GM15510 (cell line): Measurements from ENCODE around the gene RTEL1.

Experiments
- POLR2A ChIP-seq: IDR thresholded peaks from 3 replicates; pipeline ENCODE4 v1.6.1; 2011; ENCODE audit warnings: borderline replicate concordance; ENCODE audit not compliant: insufficient read length; ENCODE audit errors: extremely low read depth

RTEL1 gene

DNA sequence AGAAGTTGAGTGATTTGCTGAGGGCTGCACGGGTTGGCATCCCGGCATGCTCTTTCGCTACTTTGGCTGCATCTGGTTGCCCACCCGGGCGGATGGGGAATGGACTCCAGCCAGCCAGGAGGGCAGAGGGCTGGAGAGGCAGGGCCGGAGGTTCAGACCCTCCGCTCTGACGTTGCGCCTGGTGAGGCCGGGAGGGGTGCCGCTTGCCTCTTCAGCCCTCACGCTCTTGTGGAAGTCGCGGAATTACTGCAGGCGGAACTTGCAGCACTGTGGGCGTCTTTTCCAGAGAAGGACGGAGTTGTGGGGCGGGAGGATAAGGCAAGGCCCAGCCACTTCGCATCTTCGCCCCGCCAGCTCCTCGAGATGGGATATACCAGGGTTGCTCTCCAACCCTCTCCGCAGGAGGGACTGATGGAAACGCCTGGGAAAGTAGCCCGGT is 656 bp downstream of the RTEL1 start:
- no peak for TF ChIP-seq POLR2A

DNA sequence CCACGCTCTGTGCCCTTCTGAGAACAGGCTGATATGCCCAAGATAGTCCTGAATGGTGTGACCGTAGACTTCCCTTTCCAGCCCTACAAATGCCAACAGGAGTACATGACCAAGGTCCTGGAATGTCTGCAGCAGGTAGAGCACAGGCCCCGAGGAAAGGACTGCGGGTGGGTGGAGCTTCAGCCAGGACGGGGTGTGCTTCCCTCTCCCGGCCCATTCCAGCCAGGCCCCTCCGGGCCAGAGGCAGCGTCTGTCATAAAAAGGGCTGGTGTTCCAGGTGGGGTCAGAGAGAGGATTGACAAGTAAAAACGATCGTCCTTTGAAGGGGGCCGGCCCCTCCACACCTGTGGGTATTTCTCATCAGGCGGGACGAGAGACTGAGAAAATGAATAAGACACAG is 1.3 kb downstream of the RTEL1 start:
- no peak for TF ChIP-seq POLR2A

DNA sequence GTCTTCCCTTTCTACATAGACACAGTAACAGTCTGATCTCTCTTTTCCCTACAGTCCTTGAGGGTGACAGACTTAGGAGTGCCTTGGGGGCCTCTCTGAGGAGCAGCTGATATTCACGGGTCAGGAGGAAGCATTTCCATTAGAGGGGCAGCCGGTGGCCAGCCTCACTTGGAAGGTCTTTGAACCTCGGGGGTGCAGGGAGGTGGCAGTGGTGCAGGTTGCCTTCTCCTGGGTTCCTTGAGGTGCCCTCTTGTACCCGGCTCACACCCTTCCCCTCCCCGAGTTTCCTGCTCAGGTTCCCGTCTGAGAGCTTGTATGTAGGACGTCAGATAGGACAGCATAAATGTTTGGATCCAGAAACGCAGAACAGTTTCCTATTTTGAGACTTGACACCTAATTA is 2.5 kb downstream of the RTEL1 start:
- TF ChIP-seq POLR2A = no peak

- TF ChIP-seq POLR2A = no peak
Measured at GRCh38 chr20:63661108-63661507, 3.0 kb downstream of the RTEL1 start.

GRCh38 chr20:63661959-63662812 is 4.1 kb downstream of the RTEL1 start:
- no peak for TF ChIP-seq POLR2A

DNA sequence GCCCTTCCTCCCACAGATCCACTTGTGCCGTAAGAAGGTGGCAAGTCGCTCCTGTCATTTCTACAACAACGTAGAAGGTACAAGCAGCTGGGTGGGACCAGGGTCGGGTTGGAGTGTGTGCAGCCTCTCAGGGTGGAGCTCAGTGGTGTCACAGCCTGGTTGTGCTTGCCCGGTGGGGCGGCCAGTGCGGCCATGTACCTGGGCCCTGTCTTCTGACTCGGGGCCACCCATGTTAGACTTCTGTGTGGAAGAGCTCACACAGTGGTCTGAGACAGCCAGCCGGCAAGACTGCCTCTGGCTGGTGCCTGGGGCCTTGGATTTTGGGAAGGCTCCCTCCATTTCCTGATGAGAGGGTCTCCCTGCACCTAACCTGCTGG is 4.7 kb downstream of the RTEL1 start:
- no peak for TF ChIP-seq POLR2A

DNA sequence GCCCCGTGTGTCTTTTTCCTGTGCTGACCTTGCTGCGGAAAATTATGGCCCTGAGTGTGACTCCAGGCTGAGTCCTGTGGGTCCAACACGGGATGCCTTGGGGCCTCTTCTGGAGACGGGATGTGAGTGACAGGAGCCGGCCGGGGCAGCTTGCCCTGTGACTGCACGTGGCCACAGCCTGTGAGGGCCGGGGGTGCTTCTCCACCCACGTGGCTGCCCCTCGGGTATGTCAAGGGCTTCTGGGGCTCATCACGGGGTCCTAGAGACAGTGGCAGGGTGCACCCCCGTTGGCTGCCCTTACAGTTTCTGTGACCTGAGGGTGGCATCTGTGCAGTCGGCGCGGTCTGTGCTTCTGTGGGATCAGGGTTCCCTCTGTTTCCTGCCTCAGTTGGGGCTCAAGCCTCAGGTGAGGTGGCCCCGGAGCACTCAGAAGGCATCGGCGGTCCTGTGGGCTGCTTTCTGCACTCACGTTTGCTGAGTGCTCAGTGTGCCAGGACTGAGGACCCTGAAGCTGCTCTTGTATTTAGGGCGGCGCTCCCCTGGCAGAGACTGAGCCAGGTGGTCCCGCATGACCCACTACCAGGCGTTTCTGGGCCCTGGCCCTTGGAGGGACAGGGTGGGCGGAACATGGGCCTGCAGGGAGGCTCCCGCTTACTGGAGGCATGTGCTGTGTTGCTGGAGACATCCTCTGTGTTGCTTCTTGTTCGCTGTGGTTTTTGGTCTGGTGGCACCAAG is 5.4 kb downstream of the RTEL1 start:
- TF ChIP-seq POLR2A = no peak

DNA sequence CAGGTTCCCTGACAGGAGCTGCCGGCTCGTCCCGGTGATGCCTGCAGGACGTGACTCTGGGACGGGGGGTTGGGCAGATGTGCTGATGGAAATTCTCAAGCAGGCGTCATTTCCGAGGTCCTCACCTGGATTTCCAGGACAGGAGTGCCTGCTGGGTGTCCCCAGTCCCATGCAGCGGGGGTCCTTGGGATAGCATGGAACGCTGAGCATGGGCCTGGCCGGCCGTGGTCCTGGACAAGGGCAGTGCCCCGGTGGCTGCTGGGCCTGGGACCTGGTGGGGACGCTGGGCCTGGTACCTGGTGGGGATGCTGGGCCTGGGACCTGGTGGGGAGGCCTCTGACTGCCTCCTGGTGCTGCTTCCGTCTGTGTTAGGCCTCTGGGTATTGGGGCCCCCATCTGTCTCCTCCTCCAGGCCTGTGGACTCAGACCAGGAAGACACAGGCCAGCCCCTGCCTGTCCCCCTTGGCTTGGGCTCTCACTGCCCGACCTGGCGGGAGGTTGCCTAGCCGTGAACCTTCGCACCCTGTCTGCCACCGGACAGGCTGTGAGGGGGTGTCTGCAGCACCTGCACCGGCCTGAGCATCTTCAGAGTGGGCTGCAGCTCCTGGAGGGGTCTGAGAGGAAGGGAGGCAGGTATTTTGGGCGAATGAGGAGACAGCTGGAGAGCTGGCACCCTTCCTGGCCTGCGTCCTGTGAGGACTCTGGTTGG is 6.2 kb downstream of the RTEL1 start:
- TF ChIP-seq POLR2A = no peak

GRCh38 chr20:63664861-63665594 is 6.9 kb downstream of the RTEL1 start:
- no peak for TF ChIP-seq POLR2A

DNA sequence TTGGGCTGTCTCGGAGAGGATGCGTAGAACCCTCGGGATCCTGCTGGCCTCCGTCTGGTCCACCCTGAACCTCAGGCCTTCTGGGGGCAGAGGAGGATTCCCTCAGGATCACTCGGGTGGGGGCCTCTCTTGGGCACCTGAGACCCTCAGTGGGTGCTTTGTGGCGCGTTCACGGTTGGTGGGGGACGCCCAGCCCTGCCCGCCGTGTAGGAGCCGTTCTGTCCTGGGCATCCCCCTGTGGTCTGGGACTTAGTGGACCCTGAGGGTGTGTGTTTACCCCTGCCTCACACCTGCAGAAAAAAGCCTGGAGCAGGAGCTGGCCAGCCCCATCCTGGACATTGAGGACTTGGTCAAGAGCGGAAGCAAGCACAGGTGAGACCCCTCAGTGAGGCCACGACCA is 7.6 kb downstream of the RTEL1 start:
- no peak for TF ChIP-seq POLR2A

- no peak for TF ChIP-seq POLR2A
Measured at GRCh38 chr20:63667858-63668257, 9.7 kb downstream of the RTEL1 start.

- TF ChIP-seq POLR2A = no peak
Measured at GRCh38 chr20:63668351-63668750, 10.2 kb downstream of the RTEL1 start.

DNA sequence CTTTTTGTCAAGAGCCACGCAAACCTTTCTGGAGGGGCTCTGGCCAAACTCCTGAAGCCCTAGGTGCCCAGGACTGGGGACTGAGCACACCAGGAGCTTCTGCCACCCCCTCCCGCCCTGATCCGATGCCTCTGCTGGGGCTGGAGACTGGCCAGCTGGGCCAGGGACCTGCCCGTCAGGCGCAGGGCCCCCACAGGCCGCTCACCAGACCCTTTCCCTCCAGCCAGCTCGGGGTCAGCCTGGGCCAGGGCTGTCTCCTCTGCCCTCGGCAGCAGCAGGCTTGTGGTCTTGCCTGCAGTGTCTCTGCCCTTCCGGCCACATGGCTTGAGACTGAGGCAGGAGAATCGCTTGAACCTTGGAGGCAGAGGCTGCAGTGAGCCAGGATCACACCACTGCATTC is 14.6 kb downstream of the RTEL1 start:
- no peak for TF ChIP-seq POLR2A

DNA sequence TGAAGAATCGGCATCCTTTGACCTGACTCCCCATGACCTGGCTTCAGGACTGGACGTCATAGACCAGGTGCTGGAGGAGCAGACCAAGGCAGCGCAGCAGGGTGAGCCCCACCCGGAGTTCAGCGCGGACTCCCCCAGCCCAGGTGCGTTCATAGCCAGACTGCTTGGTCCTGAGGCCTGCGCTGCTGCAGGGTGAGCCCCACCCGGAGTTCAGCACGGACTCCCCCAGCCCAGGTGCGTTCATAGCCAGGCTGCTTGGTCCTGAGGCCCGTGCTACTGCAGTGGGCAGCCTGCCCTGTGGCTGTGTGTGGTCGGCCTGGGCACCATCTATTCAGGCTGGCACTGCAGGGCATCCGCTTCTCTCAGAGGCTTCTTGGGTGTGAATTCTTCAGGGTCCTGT is 15.8 kb downstream of the RTEL1 start:
- TF ChIP-seq POLR2A = no peak

- TF ChIP-seq POLR2A = no peak
Measured at GRCh38 chr20:63675681-63676368, 17.7 kb downstream of the RTEL1 start.

- TF ChIP-seq POLR2A = no peak
Measured at GRCh38 chr20:63678071-63678470, 20.0 kb downstream of the RTEL1 start.
